Epithelial cell of proximal tubule (primary cell): ENCODE data around the gene CALD1. TPM values are rescaled to one million over a fixed set of nuclear protein-coding genes. Genes with fewer than 3 reads are reported as not detected.

Experiments used
- DNase-seq: peaks from one replicate; pipeline ENCODE4 v3.0.0-alpha.2; 2011; ENCODE audit warnings: low read depth
- H3K4me3 ChIP-seq: 2 replicates; pipeline ENCODE4 v1.5.1; 2011; ENCODE audit warnings: low read depth, mild to moderate bottlenecking, low read length
- total RNA-seq: library from RNA; depleted of rRNA; stranded (reverse); fragments of >200 nt; gene quantifications from 2 replicates; pipeline ENCODE4 v1.2.3, GENCODE V29; 2015
- TF ChIP-seq, protein P1 (sequence below): conservative IDR thresholded peaks from 2 replicates; pipeline ENCODE4 v1.5.1; 2012; ENCODE audit warnings: low read depth, mild to moderate bottlenecking, low read length

The CALD1 gene
- total RNA-seq, 1 donor from 2014 or later = 140 TPM

DNA sequence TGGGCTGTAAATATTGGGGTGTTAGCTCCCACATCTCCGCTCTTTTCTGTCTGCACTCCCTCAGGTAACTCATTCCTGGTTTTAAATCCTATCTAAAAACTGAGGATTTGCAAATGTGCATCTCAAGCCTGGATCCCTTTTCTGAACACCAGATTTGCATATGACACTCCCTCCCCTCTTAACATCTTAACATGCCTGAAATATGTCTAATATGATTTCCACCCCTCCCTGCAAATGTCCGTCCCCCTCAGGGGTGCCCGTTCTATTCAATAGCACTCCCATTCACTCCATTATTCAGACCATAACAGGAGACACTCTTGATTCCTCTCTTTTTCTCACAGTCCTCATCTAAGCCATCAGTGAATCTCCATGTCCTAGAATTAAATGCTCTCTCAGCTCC lies 8.3 kb upstream of the CALD1 start:
- DNase-seq = no peak
- H3K4me3 ChIP-seq = no peak overlapping the region
- TF ChIP-seq, protein P1, sequence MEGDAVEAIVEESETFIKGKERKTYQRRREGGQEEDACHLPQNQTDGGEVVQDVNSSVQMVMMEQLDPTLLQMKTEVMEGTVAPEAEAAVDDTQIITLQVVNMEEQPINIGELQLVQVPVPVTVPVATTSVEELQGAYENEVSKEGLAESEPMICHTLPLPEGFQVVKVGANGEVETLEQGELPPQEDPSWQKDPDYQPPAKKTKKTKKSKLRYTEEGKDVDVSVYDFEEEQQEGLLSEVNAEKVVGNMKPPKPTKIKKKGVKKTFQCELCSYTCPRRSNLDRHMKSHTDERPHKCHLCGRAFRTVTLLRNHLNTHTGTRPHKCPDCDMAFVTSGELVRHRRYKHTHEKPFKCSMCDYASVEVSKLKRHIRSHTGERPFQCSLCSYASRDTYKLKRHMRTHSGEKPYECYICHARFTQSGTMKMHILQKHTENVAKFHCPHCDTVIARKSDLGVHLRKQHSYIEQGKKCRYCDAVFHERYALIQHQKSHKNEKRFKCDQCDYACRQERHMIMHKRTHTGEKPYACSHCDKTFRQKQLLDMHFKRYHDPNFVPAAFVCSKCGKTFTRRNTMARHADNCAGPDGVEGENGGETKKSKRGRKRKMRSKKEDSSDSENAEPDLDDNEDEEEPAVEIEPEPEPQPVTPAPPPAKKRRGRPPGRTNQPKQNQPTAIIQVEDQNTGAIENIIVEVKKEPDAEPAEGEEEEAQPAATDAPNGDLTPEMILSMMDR = no peak

DNA sequence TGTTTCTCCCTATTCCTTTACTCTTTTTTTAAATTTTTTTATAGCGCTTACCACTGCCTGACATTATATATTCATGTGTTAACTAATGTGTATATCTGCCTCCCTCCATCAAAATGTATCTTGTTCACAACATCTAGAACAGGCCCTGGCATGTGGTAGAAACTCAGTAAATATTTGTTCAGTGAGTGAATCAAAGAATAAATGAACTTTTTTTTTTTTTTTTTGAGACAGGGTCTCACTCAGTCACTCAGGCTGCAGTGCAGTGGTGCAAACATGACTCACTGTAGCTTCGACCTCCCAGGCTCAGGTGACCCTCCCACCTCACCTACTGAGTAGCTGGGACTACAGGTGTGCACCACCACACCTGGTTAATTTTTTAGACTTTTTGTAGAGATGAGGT lies 7.5 kb upstream of the CALD1 start:
- no peak for DNase-seq
- TF ChIP-seq, protein P1 = no peak
- H3K4me3 ChIP-seq = no peak overlapping the region

DNA sequence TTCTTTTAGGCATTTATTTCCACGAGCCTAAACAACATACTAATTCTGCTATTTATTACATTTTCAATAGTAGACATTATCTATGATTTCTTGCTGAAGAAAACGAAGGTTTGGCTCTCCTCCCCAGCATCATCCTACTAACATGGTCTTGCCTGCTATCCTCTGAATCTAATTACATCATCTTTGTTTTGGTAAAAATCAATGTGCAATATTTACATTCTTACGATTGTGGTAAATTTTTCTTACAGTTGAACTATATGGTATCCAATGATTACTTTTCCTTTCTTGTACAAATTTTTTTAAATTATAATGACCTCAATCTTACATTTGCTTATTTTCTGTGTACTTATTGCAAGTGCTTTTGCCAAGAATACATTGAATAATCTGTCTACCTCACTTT lies 7.0 kb upstream of the CALD1 start:
- H3K4me3 ChIP-seq = no peak overlapping the region
- TF ChIP-seq, protein P1 = no peak
- DNase-seq = no peak

DNA sequence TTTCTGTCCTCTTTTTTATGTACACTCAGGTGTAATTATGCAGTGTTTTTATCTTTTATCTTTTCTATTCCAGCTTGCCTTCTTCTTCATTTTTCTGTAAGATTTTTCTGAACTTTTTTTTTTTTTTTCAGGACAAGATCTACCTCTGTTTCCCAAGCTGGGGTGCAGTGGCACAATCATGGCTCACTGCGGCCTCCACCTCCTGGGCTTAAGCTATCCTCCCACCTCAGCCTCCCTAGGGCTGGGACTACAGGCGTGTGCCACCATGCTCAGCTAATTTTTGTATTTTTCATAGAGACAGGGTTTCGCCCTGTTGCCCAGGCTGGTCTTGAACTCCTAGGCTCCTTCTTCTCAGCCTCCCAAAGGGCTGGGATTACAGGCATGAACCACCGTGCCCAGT lies 6.3 kb upstream of the CALD1 start:
- no peak for DNase-seq
- H3K4me3 ChIP-seq = no peak overlapping the region
- TF ChIP-seq, protein P1 = no peak

DNA sequence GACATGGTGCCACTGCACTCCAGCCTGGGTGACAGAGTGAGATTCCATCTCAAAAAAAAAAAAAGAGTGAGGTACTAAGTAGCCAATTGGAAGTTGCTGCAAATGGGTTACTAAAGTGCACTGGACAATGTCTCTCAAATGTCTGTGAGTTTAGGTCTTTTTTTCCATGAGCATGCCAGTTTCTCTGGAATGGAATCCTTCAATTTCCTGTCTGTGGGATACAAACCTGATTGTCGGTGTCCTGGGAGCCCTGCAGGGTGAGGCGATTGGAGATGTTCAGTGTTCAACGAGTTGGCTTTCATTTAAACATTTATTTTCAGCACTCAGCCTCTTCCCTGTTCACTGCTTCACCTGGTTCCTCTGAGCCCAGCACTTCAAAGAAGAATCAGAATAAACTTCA lies 5.3 kb upstream of the CALD1 start:
- TF ChIP-seq, protein P1 = no peak
- no peak overlapping the region for H3K4me3 ChIP-seq
- no peak for DNase-seq

DNA sequence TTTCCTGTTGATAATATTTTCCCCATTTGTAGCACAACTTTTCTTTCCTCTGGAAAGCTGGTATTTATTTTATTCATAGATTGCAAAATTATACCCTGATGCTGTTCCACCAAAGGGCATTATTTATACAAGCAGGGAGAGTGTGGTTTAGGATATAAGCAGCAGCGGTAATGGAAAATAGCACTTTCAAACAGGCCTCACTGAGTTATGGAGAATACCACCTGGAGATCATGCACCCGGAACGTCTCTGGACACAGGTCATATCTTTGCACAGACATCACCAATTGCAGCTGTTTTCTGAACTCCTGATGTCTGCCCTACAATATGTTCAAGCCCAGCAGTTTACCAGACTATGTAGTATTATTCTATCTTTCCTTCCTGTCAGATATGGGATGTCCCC lies 2.0 kb upstream of the CALD1 start:
- H3K4me3 ChIP-seq = no peak overlapping the region
- TF ChIP-seq, protein P1 = no peak
- DNase-seq = no peak

DNA sequence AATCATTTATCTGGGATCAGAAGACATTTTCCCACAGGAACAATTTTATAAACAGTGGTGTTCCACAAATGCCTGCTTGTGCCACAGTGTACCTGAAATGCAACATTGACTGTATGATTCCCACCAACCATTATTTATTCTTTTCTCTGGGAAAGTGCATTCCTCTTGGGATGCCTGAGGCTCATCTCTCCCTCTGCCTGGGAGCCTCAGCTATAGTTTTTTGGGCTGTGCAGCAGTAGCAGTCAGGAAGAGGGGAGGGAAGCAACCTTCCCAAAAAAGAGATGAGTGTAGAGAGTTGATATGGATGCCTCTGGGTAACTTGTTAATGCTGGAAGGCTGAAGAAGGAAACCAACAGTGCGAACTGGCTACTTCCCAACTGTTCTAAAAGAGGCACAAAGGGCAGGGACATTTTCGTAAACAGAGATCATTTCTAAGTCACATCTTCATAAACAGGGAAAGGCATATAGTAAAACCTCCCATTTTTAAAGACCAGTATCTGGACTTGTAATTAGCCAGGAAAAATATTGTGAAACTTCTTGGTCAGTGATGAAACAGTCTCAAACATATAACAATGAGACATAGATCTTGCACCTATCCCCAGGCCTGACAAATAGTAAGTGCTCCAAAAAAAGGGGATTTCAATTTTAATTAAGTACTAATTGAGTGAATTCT lies 1.4 kb upstream of the CALD1 start:
- H3K4me3 ChIP-seq = no peak overlapping the region
- TF ChIP-seq, protein P1 = no peak
- no peak for DNase-seq
